Stimulated activated CD4-positive, alpha-beta T cell treated with anti-CD3 and anti-CD28 coated beads, Interleukin-1b, Interleukin-23, amount 100 ng/mL, for 1 hour (primary cell): ENCODE measurements around the gene EYS.

Experiments used
- DNase-seq, 2 donors: peaks; one replicate each; pipeline ENCODE4 v3.0.0-alpha.2; 2020; ENCODE audit warnings: low read depth in 2 of 2

EYS gene

DNA sequence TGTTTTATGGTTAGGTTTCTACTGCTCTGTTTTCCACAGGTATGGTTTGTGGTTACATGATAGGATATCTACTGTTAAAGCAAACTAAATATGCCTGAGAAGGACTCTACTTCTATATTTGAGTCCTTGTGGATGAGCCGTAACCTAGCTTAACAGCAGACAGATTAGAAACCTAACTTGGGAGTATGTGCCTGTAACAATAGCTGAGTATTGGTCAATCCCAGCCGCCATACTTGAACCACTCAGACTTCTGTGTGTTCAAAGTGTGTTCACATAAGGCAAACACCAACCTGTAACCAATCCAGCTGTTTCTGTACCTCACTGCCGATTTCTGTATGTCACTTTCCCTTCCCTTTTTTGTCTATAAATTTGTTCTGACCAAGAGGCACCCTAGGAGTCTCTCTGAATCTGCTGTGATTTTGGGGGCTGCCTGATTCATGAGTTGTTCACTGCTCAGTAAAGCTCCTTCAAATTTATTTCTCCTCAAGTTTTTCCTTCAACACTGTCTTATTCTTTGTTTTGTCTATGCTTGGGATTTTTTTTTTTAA, 2034.4 kb downstream of the EYS start:
- no peak for DNase-seq

DNA sequence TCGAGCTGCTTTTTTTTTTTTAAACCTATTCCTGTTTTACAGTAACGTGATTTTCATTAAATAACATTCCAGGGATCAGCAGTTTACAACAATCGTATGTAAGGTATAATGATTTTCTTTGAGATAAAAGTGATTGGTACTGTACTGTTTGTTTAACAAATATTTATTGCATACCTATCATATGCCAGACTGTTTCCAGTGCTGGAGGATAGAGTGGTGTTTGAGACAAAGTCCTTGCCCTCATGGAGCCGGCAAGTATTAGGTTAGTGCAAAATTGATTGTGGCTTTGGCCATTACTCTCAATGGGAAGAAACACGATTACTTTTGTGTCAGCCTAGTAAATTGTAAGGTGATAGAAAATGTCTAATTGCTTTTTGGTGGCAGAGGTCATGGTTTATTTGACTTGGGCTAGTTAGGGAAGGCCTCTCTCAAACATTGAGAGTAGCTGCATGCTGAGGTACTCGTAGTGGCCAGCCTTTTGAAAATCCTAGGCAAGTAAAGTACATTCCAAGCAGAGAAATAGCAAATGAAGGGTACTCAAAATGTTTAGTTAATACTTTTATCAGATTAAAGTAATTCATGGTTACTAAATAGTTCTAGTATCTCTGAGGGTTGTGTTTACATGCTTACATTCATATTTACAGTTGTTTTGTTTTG, 2035.8 kb downstream of the EYS start:
- no peak for DNase-seq
